Pons (tissue), 1 donor: ENCODE measurements around the gene HOXC10.

Experiments used
- DNase-seq: peaks from one replicate; pipeline ENCODE4 v3.0.0-alpha.2; 2016; ENCODE audit warnings: low spot score

Gene HOXC10

DNA sequence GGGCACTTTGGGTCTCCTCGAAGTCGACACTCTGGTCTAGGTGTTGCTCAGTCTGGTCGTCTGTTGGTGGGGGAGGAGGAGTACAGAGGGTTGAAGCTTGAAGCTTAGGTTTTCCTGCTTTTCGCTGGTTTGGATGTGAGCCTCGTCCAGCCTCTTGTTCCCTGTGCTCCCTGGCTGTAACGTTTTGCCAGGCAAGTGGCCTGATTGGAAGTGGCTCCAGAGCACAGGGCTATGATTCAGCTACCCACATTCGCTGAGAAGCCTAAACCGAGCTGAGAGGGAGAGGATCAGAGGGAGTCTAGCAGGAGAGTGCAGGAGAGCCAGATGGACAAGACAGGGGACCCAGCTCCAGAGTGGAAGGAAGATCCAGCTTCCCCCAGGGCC is 6.1 kb downstream of the HOXC10 start:
- DNase-seq: no peak

GRCh38 chr12:53992377-53992889 is 7.5 kb downstream of the HOXC10 start:
- DNase-seq: no peak

DNA sequence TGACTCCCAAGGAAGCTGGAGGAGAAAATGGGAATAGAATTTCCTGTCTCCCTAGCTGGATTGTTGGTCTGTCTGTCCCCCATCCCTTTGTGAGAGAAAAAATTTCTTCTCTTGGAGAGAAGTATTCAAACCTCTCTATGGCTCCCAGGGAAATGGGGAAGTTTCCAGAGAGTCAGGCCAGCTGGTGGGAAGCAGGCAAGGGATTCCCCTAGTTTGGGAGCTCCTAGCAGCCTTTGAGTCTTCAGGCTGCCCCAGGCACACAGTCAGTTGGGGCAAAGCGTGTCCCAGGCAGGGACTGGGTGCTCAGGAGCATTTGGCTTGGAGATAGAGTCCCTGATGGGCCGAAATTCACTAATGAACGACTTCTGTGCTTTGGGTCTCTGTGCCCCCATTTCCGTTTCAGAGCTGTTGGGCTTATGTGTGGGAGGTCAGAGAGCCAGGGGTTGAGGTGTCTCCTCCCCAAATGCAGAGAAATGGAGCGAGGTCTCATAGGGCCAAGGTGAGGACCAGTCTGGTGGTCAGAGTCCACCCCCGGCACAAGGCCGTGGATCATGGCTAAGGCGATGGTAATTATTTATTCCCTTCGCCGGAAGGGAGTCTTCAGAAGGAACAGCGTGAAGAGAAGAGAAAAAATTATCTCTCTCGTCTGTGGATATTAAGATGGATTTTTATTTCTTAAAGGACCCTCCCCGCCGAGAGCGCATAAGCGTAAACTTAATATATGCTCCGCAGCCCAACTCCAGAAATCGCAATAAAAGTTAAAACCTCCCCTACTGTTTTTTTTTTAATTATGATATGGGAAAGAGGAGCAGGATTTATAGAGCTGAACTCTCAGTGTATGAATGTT is 8.4 kb downstream of the HOXC10 start:
- DNase-seq: no peak

DNA sequence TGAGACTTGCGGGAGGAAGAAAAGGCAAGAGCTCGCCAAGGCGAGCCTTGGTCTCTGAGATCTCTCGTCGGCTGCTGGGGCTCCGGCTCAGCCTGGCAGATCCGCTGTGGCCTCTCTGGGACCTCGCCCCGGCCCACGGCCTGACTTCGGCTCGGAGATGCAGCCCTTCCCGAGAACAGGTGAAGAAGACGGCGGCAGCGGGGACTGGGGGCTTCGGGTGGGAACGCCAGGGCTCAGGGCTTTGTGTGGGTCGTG is 9.0 kb downstream of the HOXC10 start:
- no peak for DNase-seq

- DNase-seq: no peak
These were observed 9.5 kb downstream of the HOXC10 start for GRCh38 chr12:53994264-53995001.

- DNase-seq: no peak
These were observed 10.0 kb downstream of the HOXC10 start for GRCh38 chr12:53995002-53995377.

- DNase-seq: no peak
These were observed 10.7 kb downstream of the HOXC10 start for GRCh38 chr12:53995378-53996239.

- DNase-seq: no peak
These were observed 11.6 kb downstream of the HOXC10 start for GRCh38 chr12:53996240-53997203.

- no peak for DNase-seq
These were observed 12.5 kb downstream of the HOXC10 start for GRCh38 chr12:53997204-53998109.

GRCh38 chr12:53998110-53998899 is 13.4 kb downstream of the HOXC10 start:
- DNase-seq: no peak

DNA sequence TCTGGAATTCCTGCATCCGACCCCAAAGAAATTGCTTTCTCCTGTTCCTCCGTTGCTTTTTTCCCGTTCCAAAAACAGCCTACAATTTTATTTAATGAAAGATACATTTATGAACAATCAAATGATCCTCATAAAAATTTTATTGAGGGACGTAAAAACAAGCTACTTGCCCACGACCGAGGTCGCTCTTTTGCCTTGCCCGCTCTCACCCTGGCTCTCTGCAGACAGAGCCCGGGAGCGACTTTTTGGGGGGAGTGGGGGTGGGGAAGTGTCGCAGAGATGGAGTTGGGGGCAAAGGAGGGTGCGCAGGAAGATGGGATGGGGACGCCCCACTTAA is 13.9 kb downstream of the HOXC10 start:
- DNase-seq: no peak

GRCh38 chr12:53999559-54000115 is 14.7 kb downstream of the HOXC10 start:
- DNase-seq: no peak

GRCh38 chr12:54000116-54001114 is 15.5 kb downstream of the HOXC10 start, which contains the start of gene HOXC9:
Gene HOXC9 (plus strand): TSS chr12:54000161. CDS start chr12:54000189, 28 bp downstream.
- DNase-seq: no peak

- DNase-seq: no peak
These were observed 16.6 kb downstream of the HOXC10 start for GRCh38 chr12:54001283-54002187.

DNA sequence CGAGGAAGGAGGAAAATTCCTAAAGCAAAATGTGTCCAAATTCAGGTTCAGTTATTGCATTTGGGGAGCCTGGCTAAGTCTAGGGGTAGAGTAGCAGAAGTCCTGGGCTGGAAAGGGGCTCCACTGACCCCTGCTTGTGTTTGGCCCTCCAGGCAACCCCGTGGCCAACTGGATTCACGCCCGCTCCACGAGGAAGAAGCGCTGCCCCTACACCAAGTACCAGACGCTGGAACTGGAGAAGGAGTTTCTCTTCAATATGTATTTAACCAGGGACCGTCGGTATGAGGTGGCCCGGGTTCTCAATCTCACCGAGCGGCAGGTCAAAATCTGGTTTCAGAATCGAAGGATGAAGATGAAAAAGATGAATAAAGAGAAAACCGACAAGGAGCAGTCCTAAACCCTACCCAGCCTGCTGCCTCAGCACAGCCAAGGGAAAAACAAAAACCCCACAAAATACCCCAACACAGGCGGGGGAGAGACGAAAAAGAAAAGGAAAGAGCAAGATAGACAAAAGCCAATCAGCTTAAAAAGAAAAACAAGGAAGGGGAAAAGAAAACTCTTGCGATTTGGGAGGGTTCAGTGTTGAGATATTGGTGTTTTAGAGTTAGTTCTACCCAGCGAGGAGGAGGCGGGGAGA is 17.4 kb downstream of the HOXC10 start:
- no peak for DNase-seq

DNA sequence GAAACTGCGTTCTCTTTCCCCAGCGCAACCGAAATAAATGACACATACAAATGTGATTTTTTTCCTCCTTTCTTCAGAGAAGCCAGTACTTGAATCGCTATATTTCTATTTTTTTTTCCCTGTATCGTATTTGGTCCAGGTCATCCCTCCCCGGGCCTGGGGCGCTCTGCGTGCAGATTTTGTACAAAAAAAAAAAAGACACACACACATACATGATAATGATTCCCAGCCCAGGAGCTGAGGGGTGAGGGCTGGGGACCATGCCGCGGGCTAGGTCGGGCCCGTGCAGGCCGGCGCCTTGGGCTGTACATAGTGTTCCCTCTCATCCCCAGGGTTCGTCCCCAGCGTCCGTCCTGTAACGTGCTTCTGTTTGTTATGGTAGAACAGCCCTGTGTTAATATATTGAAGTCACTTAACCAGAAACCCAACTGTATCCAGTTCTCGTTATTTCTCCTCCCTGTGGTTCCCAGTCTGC is 18.0 kb downstream of the HOXC10 start:
- no peak for DNase-seq
